D721Med (cell line): ENCODE measurements around the gene CAMKK2.

Experiments used
- DNase-seq: peaks from one replicate; pipeline ENCODE4 v3.0.0; 2011; ENCODE audit warnings: low spot score; ENCODE audit not compliant: insufficient read length
- FAIRE-seq: peaks from 2 replicates; lab custom pipeline; 2011; peaks lifted over from hg19 to GRCh38; lab: Jason Lieb, UNC
- TF ChIP-seq, protein P1 (sequence below): IDR thresholded peaks from 2 replicates; pipeline ENCODE4 v1.5.1; 2012; ENCODE audit warnings: mild to moderate bottlenecking, control low read depth; ENCODE audit not compliant: insufficient read depth; ENCODE audit errors: missing control alignments

CAMKK2 gene

DNA sequence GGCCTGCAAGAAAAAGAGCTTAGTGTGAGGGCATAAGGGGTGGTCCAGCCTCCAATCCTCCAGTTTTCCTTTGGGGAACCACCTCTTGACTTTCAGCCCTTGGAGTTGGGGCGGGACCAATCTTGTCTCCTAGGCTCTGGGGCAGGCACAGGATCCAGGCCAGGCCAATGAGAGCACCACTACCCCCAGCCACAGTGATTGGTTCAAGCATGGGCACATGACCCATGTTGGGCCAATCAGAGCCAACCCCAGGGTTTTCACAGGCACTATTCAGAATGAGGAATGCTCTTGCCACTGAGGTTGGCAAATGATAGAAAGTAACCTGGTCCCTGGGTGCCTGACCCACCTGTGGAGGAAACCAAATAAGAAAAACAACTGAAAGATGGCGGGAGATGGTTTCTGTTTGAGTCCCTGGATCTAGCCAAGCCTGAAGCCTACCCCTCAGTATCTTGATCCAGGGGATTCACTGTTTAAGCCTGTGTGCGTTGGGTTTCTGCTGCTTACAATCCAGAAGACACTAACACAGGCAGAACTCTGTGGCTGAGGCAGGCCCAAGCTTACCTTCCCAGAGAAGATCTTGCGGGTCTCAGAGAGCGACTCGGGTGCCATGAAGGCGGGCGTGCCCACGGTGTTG, 43.7 kb downstream of the CAMKK2 start:
- TF ChIP-seq, protein P1, sequence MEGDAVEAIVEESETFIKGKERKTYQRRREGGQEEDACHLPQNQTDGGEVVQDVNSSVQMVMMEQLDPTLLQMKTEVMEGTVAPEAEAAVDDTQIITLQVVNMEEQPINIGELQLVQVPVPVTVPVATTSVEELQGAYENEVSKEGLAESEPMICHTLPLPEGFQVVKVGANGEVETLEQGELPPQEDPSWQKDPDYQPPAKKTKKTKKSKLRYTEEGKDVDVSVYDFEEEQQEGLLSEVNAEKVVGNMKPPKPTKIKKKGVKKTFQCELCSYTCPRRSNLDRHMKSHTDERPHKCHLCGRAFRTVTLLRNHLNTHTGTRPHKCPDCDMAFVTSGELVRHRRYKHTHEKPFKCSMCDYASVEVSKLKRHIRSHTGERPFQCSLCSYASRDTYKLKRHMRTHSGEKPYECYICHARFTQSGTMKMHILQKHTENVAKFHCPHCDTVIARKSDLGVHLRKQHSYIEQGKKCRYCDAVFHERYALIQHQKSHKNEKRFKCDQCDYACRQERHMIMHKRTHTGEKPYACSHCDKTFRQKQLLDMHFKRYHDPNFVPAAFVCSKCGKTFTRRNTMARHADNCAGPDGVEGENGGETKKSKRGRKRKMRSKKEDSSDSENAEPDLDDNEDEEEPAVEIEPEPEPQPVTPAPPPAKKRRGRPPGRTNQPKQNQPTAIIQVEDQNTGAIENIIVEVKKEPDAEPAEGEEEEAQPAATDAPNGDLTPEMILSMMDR = no peak
- DNase-seq (no peak), FAIRE-seq (no peak)

DNA sequence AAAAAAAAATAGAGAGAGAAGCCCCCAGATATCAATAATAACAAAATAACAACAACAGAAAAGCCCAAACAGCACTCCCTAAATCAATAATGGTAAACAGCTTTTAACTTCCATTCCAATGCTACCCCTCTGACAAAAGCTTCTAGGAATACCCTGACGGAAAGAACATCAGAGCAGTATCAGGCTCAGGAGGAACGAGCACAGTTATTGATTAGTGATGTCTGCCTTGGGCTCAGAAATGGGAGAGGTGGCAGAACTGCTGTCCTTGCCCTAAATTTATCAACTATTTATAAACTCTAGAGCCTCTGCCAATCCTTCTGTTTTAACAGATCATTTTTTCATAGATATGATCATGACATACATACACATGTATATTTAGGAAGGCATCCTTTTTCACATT, 44.7 kb downstream of the CAMKK2 start:
- TF ChIP-seq, protein P1 = no peak
- DNase-seq (no peak), FAIRE-seq (no peak)

- TF ChIP-seq, protein P1 = no peak
- DNase-seq (no peak), FAIRE-seq (no peak)
Observed at GRCh38 chr12:121250359-121250758, 46.1 kb downstream of the CAMKK2 start.

GRCh38 chr12:121248622-121249021, 47.9 kb downstream of the CAMKK2 start:
- TF ChIP-seq, protein P1 = no peak
- no peak for DNase-seq
- no peak for FAIRE-seq

GRCh38 chr12:121246893-121247557, 49.5 kb downstream of the CAMKK2 start:
- DNase-seq = no peak
- no peak for FAIRE-seq
- TF ChIP-seq, protein P1 = no peak

DNA sequence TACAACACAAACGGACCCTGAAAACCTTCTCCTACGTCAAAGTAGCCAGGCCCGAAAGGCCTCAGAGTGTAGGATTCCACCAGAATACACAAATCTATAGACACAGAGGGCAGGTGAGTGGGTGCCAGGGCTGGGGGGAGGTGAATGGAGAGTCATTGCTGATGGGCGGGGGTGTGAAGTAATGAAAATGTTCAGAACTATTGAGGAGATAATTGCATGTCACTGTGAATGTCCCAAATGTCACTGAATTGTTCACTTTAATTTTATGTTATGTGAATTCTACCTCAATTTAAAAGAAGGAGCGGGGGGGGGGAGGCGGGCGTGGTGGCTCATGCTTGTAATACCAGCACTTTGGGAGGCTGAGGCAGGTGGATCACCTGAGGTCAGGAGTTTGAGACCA, 50.6 kb downstream of the CAMKK2 start:
- no peak for FAIRE-seq
- TF ChIP-seq, protein P1 = no peak
- no peak for DNase-seq

DNA sequence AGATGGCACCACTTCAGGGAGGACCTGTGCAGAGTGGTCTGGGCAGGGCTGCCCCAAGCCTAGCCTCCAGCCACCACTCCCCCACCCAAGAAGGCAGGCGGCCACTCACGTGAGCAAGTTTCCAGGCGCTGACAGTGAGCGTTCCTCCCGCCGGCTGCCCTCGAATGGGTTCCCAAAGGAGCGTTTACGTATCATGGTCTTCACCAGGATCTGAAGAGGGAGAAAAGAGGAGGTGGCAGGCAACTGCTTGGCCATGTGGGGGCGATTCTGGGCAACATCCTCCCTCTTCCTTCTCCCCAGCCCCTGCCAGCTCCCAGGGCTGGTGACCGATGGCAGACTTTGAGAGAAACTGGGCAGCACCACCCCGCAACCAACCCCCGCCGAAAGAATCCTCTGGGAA, 51.5 kb downstream of the CAMKK2 start:
- TF ChIP-seq, protein P1 = no peak
- FAIRE-seq (no peak), DNase-seq (no peak)
